SH-SY5Y (cell line): ENCODE measurements around the gene SMIM29.

Experiments used
- GATA2 ChIP-seq: IDR thresholded peaks from 2 replicates; pipeline ENCODE4 v1.6.1; 2011; ENCODE audit warnings: mild to moderate bottlenecking, low read depth, low read length
- GATA3 ChIP-seq: IDR thresholded peaks from 2 replicates; pipeline ENCODE4 v1.6.1; 2011; ENCODE audit warnings: low read depth, mild to moderate bottlenecking, low read length, moderate library complexity

The SMIM29 gene

GRCh38 chr6:34248727-34249468 lies at the start of gene SMIM29:
Gene SMIM29, minus strand, starts transcription at chr6:34249006. Its CDS starts 1,215 bp downstream, at chr6:34247791.
- no peak for TF ChIP-seq GATA2
- no peak for TF ChIP-seq GATA3

DNA sequence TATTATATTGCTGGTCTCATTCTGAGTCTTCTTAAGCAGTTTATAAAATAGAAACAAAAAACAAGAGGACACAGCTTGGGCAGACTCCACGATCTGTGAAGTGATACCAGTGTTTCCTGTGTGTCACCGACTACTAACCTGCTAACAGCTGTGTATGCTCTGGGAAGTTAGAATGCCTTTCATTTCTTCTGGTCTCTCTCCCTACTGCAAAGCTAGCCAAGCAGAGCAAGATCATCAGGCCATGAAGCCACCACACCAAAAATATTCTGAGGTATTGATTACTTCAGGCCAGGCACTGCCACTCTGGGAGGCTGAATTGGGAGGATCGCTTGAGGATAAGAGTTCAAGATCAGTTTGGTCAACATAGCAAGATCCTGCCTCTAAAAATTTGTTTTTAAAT lies 46.9 kb upstream of the SMIM29 start:
- TF ChIP-seq GATA3 (no peak), GATA2 (no peak)

DNA sequence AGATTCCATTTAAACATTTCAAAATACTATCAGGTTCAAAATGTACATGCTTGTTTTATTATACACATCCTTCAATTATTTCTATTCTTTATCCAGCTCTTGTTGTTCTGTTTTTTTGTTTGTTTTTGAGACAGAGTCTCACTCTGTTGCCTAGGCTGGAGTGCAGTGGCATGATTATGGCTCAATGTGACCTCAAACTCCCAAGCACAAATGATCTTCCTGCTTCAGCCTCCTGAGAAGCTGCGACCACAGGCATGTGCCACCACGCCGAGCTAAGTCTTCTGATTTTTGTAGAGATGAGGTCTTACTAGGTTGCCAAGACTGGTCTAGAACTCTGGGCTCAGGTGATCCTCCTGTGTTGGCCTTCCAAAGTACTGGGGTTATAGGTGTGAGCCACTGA lies 44.1 kb upstream of the SMIM29 start:
- TF ChIP-seq GATA2 (no peak), GATA3 (no peak)

DNA sequence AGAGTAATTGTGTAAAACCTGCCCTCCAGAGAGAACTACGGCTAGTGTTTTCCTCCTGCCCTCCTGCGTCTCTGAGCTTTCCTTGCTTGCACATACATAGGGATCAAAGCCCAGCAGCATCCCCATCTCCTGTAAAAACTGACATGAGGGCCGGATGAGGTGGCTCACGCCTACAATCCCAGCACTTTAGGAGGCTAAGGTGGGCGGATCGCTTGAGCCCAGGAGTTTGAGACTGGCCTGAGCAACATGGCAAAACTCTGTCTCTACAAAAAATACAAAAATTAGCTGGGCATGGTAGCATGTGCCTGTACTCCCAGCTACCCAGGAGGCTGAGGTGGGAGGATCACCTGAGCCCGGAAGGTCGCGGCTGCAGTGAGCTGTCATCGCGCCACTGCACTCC lies 40.3 kb upstream of the SMIM29 start:
- TF ChIP-seq GATA2 (no peak), GATA3 (no peak)

DNA sequence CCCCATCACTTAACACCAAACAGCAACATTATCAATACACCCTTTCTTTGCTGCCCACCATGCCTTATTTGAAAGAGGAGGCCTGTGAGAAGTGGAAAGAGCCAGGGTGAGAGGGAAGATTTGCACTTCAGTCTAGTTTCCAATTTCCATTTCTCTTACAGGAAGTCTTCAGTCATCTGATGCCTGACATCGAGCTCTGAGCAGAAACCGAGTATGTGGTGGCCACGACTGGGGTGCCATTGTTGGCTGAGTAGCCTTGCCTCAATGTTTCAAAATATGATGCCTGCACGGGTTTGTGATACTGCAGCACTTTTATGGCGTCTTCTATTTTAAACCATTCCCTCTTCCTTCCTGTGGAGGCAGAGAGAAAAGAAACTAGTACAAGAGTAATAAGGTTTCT lies 39.8 kb upstream of the SMIM29 start:
- TF ChIP-seq GATA3 (no peak), GATA2 (no peak)

- TF ChIP-seq GATA3 (no peak), GATA2 (no peak)
These were observed 36.8 kb upstream of the SMIM29 start for GRCh38 chr6:34285448-34286164.

DNA sequence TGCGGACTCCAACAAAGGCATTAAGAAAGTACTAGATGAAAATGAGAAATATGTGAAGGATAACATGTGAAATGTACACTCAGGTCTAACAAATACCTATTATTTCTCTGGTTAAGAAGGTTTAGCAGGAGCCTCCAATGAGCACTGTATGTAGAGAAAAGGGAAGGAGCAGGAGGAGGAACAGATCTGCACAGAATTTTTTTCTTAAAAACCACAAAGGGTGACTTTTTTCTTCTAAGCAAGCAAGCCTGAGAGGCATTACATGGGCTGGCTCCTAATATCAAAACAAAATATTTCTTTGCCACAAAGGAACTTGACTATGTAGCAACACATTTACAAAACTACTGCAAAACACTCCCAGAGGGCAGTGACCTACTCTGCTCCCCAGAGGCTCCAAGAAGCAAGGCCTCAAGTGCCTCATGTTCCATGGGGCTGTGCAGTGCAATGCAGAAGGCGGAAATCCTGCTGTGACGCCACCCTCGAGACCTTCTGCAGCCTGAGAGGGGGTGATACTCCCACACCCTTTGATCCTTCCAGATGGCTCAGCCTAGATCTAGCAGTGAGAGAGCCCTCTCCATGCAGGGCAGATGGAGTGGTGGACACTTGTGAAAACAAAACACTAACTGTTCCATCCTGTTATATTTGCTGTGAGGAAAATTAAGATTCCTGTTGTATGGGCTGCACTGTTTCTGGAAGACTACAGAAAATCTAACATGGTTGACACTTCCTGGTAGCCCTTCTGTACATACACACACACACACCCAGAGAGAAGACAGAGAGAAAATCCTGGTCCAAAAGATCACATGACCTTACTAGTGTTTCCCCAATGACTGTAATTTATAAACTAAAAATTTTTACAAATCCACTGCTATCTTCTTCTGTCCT lies 36.0 kb upstream of the SMIM29 start:
- TF ChIP-seq GATA3 (no peak), GATA2 (no peak)

GRCh38 chr6:34281702-34282334 lies 33.0 kb upstream of the SMIM29 start:
- TF ChIP-seq GATA2 (no peak), GATA3 (no peak)

DNA sequence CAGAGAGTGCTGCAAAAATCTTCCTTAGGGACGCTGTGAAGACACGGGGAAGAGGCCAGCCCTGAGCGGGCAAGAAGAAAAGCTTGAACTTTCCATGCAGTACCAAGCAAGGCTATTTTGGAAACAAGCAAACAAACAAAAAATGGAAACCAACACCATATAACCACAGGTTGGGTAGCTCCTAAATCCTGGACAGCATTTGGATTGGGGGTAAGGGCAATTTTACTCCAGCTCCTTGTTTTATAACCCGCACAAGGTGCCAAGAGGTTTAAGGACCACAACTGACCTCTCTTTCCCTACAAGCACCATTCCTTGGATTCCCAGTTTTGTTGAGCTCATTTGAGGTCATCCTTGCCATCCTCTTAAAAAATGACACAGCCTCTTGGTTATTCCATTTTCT lies 31.4 kb upstream of the SMIM29 start:
- TF ChIP-seq GATA3 (no peak), GATA2 (no peak)

GRCh38 chr6:34278833-34279232 lies 30.0 kb upstream of the SMIM29 start:
- TF ChIP-seq GATA2, result no peak
- no peak for TF ChIP-seq GATA3

- TF ChIP-seq GATA3 (no peak), GATA2 (no peak)
These were observed 28.9 kb upstream of the SMIM29 start for GRCh38 chr6:34277763-34278112.

- TF ChIP-seq GATA2, result no peak
- TF ChIP-seq GATA3, result no peak
These were observed 28.3 kb upstream of the SMIM29 start for GRCh38 chr6:34276881-34277762.

DNA sequence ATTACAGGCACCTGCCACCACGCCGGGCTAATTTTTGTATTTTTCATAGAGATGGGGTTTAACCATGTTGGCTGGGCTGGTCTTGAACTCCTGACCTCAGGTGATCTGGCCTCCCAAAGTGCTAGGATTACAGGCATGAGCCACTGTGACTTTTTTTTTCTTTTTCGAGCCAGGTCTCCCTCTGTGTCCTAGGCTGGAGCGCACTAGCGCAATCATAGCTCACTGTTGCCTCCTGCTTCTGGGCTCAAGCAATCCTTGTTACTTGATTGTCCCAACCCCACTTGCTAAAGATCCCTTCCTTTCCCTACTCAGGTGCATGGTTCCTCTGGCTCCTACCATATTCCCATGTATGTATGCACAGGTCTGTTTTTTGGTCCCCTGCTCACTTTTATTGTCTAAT lies 27.4 kb upstream of the SMIM29 start:
- no peak for TF ChIP-seq GATA2
- no peak for TF ChIP-seq GATA3
